ENCODE data around the gene PLXNB2.

- TF ChIP-seq CTCF (conservative IDR thresholded peaks at IDR 0.05 in 1 of 2, IDR thresholded peaks at IDR 0.05 in 1 of 2; ENCODE audit: low read depth in 1 of 2, low read length in 2 of 2) (no peak), EZH2 (IDR thresholded peaks at IDR 0.05; ENCODE audit: low read length, missing control alignments) (no peak)
Observed at GRCh38 chr22:50318698-50319411, 11.4 kb upstream of the PLXNB2 start.
